ENCODE results near the gene EGR1. TPM values are rescaled to one million over a fixed set of nuclear protein-coding genes. Genes with fewer than 3 reads are reported as not detected.

The EGR1 gene
- total RNA-seq, 6 donors from 2014 or later, result 14.7 to 222 (median 64.2) TPM

- Histone ChIP-seq H3K36me3 (no peaks in the 10 kb centered on the region), H3K27me3 (no peaks in the 10 kb centered on the region), H3K9me3 (no peaks in the 10 kb centered on the region), H3K27ac (no peak overlapping the region), H3K4me3 (no peak overlapping the region), H3K4me1 (peaks cover 7 to 15% (median 9%) of the 10 kb centered on the region in 4 donors)
- no peak for DNase-seq
- WGBS, 2 donors, result 87 to 89% methylated on average over 13 of the region's 13 CpGs
- ATAC-seq (ENCODE audit: low FRiP score in 2 of 2), result no peak
- TF ChIP-seq CTCF (IDR thresholded peaks at IDR 0.05) (no peak), EP300 (IDR thresholded peaks at IDR 0.05) (no peak), POLR2AphosphoS5 (IDR thresholded peaks at IDR 0.05) (no peak), POLR2A (IDR thresholded peaks at IDR 0.05) (no peak)
These were observed 11.7 kb upstream of the EGR1 start for GRCh38 chr5:138453590-138453989.

- Histone ChIP-seq H3K27ac (no peak overlapping the region), H3K36me3 (no peaks in the 10 kb centered on the region), H3K27me3 (no peaks in the 10 kb centered on the region), H3K4me3 (no peak overlapping the region), H3K9me3 (no peaks in the 10 kb centered on the region), H3K4me1 (peaks cover 8 to 19% (median 10%) of the 10 kb centered on the region in 4 donors)
- no peak for ATAC-seq (ENCODE audit: low FRiP score in 2 of 2)
- TF ChIP-seq CTCF (IDR thresholded peaks at IDR 0.05), result no peak
- TF ChIP-seq EP300 (IDR thresholded peaks at IDR 0.05), result no peak
- TF ChIP-seq POLR2AphosphoS5 (IDR thresholded peaks at IDR 0.05), result no peak
- no peak for TF ChIP-seq POLR2A (IDR thresholded peaks at IDR 0.05)
- WGBS, 2 donors, result 81 to 86% methylated on average over 7 of the region's 8 CpGs
- DNase-seq, result no peak
These were observed 11.2 kb upstream of the EGR1 start for GRCh38 chr5:138454121-138454520.

- WGBS, 2 donors, result 80 to 85% methylated on average over 11 of the region's 11 CpGs
- H3K27ac ChIP-seq, result no peak overlapping the region
- H3K36me3 ChIP-seq, result no peaks in the 10 kb centered on the region
- TF ChIP-seq CTCF (IDR thresholded peaks at IDR 0.05), result no peak
- no peak for TF ChIP-seq POLR2A (IDR thresholded peaks at IDR 0.05)
- no peak for TF ChIP-seq POLR2AphosphoS5 (IDR thresholded peaks at IDR 0.05)
- TF ChIP-seq EP300 (IDR thresholded peaks at IDR 0.05), result no peak
- H3K9me3 ChIP-seq, result no peaks in the 10 kb centered on the region
- peaks cover 0 to 11% (median 5%) of the 10 kb centered on the region in 4 donors for H3K4me1 ChIP-seq
- DNase-seq (no peak), ATAC-seq (ENCODE audit: low FRiP score in 2 of 2) (no peak)
- no peaks in the 10 kb centered on the region for H3K27me3 ChIP-seq
- no peak overlapping the region for H3K4me3 ChIP-seq
These were observed 9.9 kb upstream of the EGR1 start for GRCh38 chr5:138455232-138455930.

GRCh38 chr5:138457531-138458275 lies 7.6 kb upstream of the EGR1 start:
- Histone ChIP-seq H3K9me3 (no peaks in the 10 kb centered on the region), H3K4me3 (no peak overlapping the region), H3K36me3 (no peaks in the 10 kb centered on the region), H3K4me1 (peaks cover 0 to 11% (median 5%) of the 10 kb centered on the region in 4 donors), H3K27me3 (no peaks in the 10 kb centered on the region), H3K27ac (no peak overlapping the region)
- ATAC-seq (ENCODE audit: low FRiP score in 2 of 2) (no peak), DNase-seq (no peak)
- TF ChIP-seq POLR2A (IDR thresholded peaks at IDR 0.05) (no peak), POLR2AphosphoS5 (IDR thresholded peaks at IDR 0.05) (no peak)
- WGBS, 2 donors, result 71 to 73% methylated on average over 12 of the region's 12 CpGs

GRCh38 chr5:138458384-138458783 lies 6.9 kb upstream of the EGR1 start:
- H3K9me3 ChIP-seq, result no peaks in the 10 kb centered on the region
- H3K27me3 ChIP-seq, result no peaks in the 10 kb centered on the region
- ATAC-seq (ENCODE audit: low FRiP score in 2 of 2) (no peak), DNase-seq (no peak)
- H3K27ac ChIP-seq, result peak overlapping the region in 1 of 4 donors; percentile 8
- peaks cover 3 to 15% (median 8%) of the 10 kb centered on the region in 4 donors for H3K4me1 ChIP-seq
- WGBS, 2 donors, result 24 to 45% methylated on average over 4 to 11 of the region's 11 CpGs
- no peak overlapping the region for H3K4me3 ChIP-seq
- TF ChIP-seq POLR2A (IDR thresholded peaks at IDR 0.05) (no peak), EP300 (IDR thresholded peaks at IDR 0.05) (no peak), POLR2AphosphoS5 (IDR thresholded peaks at IDR 0.05) (no peak), CTCF (IDR thresholded peaks at IDR 0.05) (no peak)
- H3K36me3 ChIP-seq, result no peaks in the 10 kb centered on the region
